Measurements from ENCODE around the gene GRIFIN.

Gene GRIFIN

DNA sequence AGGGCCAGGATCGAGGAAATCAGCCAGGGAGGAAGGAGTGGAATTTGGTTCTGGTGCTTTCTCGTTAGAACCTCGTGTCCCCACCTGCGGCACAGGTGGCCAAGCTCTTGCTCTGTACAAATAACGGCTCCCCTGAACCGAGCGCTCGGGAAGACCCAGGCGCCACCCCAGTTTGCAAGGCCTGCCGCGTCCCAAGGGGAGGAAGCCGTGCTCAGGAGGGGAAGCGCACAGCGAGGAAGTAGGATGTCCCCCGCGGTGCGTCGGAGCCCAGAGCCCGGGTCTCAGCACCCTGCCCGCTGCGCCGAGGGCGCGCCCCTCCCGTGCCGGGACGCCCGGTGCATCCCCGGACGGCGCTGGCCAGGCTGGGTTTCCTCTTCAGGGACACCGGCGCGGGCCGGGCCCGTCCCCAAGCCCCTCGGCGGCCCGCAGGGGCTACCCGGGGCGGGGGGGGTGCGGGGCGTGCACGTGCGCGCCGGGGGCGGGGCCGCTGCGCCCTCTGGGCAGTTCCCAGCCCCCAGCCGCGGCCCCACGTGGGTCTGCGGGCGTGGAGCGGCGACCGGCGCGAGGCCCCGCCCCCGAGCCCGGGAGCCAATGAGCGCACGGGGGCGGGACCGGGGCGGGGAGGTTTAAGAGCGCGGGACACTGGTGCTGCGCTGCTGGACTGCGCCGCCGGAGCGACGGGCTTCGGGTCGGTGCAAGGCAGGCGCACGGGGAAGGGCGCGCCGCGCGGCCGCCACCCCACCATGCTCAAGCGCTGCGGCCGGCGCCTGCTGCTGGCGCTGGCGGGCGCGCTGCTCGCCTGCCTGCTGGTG, 43.1 kb upstream of the GRIFIN start, which contains the start of gene LFNG:
Gene LFNG, plus strand, starts transcription at position 656 of the 812 bp plus-strand sequence. Its CDS starts 88 bp downstream, at position 744.
- TF ChIP-seq, protein P1, sequence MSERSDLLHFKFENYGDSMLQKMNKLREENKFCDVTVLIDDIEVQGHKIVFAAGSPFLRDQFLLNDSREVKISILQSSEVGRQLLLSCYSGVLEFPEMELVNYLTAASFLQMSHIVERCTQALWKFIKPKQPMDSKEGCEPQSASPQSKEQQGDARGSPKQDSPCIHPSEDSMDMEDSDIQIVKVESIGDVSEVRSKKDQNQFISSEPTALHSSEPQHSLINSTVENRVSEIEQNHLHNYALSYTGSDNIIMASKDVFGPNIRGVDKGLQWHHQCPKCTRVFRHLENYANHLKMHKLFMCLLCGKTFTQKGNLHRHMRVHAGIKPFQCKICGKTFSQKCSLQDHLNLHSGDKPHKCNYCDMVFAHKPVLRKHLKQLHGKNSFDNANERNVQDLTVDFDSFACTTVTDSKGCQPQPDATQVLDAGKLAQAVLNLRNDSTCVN (tag by site-specific recombination; optimal IDR thresholded peaks at IDR 0.05) = peak; percentile 41
- no peak for TF ChIP-seq ZNF621 (tag by site-specific recombination; IDR thresholded peaks at IDR 0.05)
- TF ChIP-seq, protein P2, sequence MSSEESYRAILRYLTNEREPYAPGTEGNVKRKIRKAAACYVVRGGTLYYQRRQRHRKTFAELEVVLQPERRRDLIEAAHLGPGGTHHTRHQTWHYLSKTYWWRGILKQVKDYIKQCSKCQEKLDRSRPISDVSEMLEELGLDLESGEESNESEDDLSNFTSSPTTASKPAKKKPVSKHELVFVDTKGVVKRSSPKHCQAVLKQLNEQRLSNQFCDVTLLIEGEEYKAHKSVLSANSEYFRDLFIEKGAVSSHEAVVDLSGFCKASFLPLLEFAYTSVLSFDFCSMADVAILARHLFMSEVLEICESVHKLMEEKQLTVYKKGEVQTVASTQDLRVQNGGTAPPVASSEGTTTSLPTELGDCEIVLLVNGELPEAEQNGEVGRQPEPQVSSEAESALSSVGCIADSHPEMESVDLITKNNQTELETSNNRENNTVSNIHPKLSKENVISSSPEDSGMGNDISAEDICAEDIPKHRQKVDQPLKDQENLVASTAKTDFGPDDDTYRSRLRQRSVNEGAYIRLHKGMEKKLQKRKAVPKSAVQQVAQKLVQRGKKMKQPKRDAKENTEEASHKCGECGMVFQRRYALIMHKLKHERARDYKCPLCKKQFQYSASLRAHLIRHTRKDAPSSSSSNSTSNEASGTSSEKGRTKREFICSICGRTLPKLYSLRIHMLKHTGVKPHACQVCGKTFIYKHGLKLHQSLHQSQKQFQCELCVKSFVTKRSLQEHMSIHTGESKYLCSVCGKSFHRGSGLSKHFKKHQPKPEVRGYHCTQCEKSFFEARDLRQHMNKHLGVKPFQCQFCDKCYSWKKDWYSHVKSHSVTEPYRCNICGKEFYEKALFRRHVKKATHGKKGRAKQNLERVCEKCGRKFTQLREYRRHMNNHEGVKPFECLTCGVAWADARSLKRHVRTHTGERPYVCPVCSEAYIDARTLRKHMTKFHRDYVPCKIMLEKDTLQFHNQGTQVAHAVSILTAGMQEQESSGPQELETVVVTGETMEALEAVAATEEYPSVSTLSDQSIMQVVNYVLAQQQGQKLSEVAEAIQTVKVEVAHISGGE (tag by site-specific recombination; conservative IDR thresholded peaks at IDR 0.05; ENCODE audit: low read depth) = peak; percentile 29; the same call in 1 of the 2 replicates
- TF ChIP-seq ZNF510 (tag by site-specific recombination; IDR thresholded peaks at IDR 0.05; ENCODE audit: insufficient replicate concordance) = no peak
- TF ChIP-seq GLIS1 (tag by site-specific recombination; IDR thresholded peaks at IDR 0.05) = peak; percentile 68
- TF ChIP-seq ZNF423 (tag by site-specific recombination; IDR thresholded peaks at IDR 0.05) = 0 out of 2 replicates have a peak, but pooled peaks have one; percentile 33
- TF ChIP-seq, protein P3, sequence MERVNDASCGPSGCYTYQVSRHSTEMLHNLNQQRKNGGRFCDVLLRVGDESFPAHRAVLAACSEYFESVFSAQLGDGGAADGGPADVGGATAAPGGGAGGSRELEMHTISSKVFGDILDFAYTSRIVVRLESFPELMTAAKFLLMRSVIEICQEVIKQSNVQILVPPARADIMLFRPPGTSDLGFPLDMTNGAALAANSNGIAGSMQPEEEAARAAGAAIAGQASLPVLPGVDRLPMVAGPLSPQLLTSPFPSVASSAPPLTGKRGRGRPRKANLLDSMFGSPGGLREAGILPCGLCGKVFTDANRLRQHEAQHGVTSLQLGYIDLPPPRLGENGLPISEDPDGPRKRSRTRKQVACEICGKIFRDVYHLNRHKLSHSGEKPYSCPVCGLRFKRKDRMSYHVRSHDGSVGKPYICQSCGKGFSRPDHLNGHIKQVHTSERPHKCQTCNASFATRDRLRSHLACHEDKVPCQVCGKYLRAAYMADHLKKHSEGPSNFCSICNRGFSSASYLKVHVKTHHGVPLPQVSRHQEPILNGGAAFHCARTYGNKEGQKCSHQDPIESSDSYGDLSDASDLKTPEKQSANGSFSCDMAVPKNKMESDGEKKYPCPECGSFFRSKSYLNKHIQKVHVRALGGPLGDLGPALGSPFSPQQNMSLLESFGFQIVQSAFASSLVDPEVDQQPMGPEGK (tag by site-specific recombination; IDR thresholded peaks at IDR 0.05) = 0 out of 2 replicates have a peak, but pooled peaks have one; percentile 19
- TF ChIP-seq SP2 (tag by site-specific recombination; IDR thresholded peaks at IDR 0.05) = peak; percentile 36; the same call in 1 of the 2 replicates
- peak; percentile 71; the same call in 1 of the 2 replicates for TF ChIP-seq ZBTB20 (tag by site-specific recombination; IDR thresholded peaks at IDR 0.05)
- no peak for TF ChIP-seq PRDM1 (tag by site-specific recombination; IDR thresholded peaks at IDR 0.05)
- TF ChIP-seq ZIC2 (tag by site-specific recombination; IDR thresholded peaks at IDR 0.05) = peak; percentile 78
- peak; percentile 93 for TF ChIP-seq KLF10 (tag by site-specific recombination; IDR thresholded peaks at IDR 0.05)
- peak; percentile 18; the same call in 1 of the 2 replicates for TF ChIP-seq GLIS2 (tag by site-specific recombination; IDR thresholded peaks at IDR 0.05)
- TF ChIP-seq ZBTB8A (tag by site-specific recombination; IDR thresholded peaks at IDR 0.05) = 0 out of 2 replicates have a peak, but pooled peaks have one; percentile 12
- TF ChIP-seq ZNF146 (tag by site-specific recombination; IDR thresholded peaks at IDR 0.05) = no peak
- TF ChIP-seq ZEB2 (tag by site-specific recombination; IDR thresholded peaks at IDR 0.05) = peak; percentile 28; the same call in 1 of the 2 replicates
- POLR2A ChIA-PET = interaction anchor here (1.0 to 1.1 kb wide), 2 partner anchors 10 to 26 kb away, joined by 3 read pairs; no protein-coding TSS in a partner anchor

GRCh38 chr7:2518737-2519118, 42.5 kb upstream of the GRIFIN start:
- Histone ChIP-seq H3K27ac (ENCODE audit: extremely low read depth, low read depth, low read length) (no peak overlapping the region), H3K36me3 (ENCODE audit: control insufficient read depth in 2 of 2, insufficient read depth in 1 of 2, low read length in 2 of 2) (no peaks in the 10 kb centered on the region), H3K4me1 (ENCODE audit: control insufficient read depth, insufficient read depth, low read length) (peaks cover 8% of the 10 kb centered on the region), H3K4me3 (ENCODE audit: low read depth, low read length) (no peak overlapping the region), H3K9me3 (ENCODE audit: control insufficient read depth, insufficient read depth, low read depth, low read length) (no peaks in the 10 kb centered on the region)
- ChIA-PET POLR2A (no interaction called here), CTCF (interaction anchor here (0.6 kb wide), 1 partner anchor 150 kb away, joined by 3 read pairs; no protein-coding TSS in a partner anchor)
- TF ChIP-seq ZNF558 (tag by site-specific recombination; IDR thresholded peaks at IDR 0.05) (no peak), ZNF354C (tag by site-specific recombination; IDR thresholded peaks at IDR 0.05; ENCODE audit: borderline replicate concordance, low read depth) (no peak), WT1 (tag by site-specific recombination; IDR thresholded peaks at IDR 0.05) (no peak), ZNF510 (tag by site-specific recombination; IDR thresholded peaks at IDR 0.05; ENCODE audit: insufficient replicate concordance) (no peak), ZNF777 (tag by site-specific recombination; IDR thresholded peaks at IDR 0.05; ENCODE audit: borderline replicate concordance) (no peak), FEZF1 (tag by site-specific recombination; IDR thresholded peaks at IDR 0.05) (no peak), ZNF843 (tag by site-specific recombination; IDR thresholded peaks at IDR 0.05) (no peak), ZFHX2 (tag by site-specific recombination; conservative IDR thresholded peaks at IDR 0.05) (no peak), KLF9 (tag by site-specific recombination; IDR thresholded peaks at IDR 0.05; ENCODE audit: low read depth) (no peak), HOXD13 (CRISPR knock-in tag; IDR thresholded peaks at IDR 0.05; ENCODE audit: borderline replicate concordance) (no peak)
- TF ChIP-seq, protein P3 (tag by site-specific recombination; IDR thresholded peaks at IDR 0.05) = no peak

More for the DNA sequence above, 43.1 kb upstream of the GRIFIN start, which contains the start of gene LFNG:
- Histone ChIP-seq H3K9me3 (ENCODE audit: control insufficient read depth, insufficient read depth, low read depth, low read length) (no peaks in the 10 kb centered on the region), H3K36me3 (ENCODE audit: control insufficient read depth in 2 of 2, insufficient read depth in 1 of 2, low read length in 2 of 2) (no peaks in the 10 kb centered on the region), H3K4me3 (ENCODE audit: low read depth, low read length) (peak within 1 kb of the TSS; percentile 39), H3K4me1 (ENCODE audit: control insufficient read depth, insufficient read depth, low read length) (peaks cover 8% of the 10 kb centered on the region), H3K27ac (ENCODE audit: extremely low read depth, low read depth, low read length) (no peak within 1 kb of the TSS)
- CTCF ChIA-PET = interaction anchor here (0.6 kb wide), 1 partner anchor 150 kb away, joined by 3 read pairs; no protein-coding TSS in a partner anchor

All from HEK293 (cell line).